ENCODE data around the gene ARHGAP24.

DNA sequence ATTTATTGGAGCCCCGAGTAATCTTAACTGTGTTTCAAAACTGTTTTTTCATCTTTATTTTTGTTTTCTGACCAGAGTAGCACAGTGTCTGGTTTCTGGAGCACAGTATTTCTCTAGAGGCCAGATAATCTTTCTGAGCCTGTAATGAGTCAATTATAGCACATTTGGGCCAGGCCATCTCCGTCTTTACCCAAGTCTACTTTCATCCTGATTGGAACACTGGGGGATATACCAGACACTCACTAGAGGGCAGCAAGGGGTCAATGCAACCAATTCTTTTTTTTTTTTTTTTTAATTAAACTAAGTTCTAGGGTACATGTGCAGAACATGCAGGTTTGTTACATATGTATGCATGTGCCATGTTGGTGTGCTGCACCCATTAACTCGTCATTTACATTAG is 282.0 kb downstream of the ARHGAP24 start:
- TF ChIP-seq TAF1 (IDR thresholded peaks at IDR 0.05; ENCODE audit: borderline replicate concordance, insufficient read depth, low read length) (no peak), POLR2AphosphoS5 (IDR thresholded peaks at IDR 0.05; ENCODE audit: low read depth, low read length) (no peak)
